ENCODE data around the gene CCM2L. TPM values are rescaled to one million over a fixed set of nuclear protein-coding genes. Genes with fewer than 3 reads are reported as not detected.

The CCM2L gene
- total and polyA plus RNA-seq, 2 of the 8 experiments (the other 6 are each of a cell fraction or from before 2014, with no cell fraction given), result 5.5 to 15.8 TPM

GRCh38 chr20:32050851-32051556 lies 40.8 kb downstream of the CCM2L start (continued):
- TF ChIP-seq RFX5 (IDR thresholded peaks at IDR 0.05; ENCODE audit: borderline replicate concordance, low read depth, low read length), result no peak
- no peak for TF ChIP-seq BCL11A (IDR thresholded peaks at IDR 0.05; ENCODE audit: low read depth in 2 of 2, low read length in 2 of 2)
- no peak for TF ChIP-seq JUND (IDR thresholded peaks at IDR 0.05; ENCODE audit: low read length)
- TF ChIP-seq SIN3A (conservative IDR thresholded peaks at IDR 0.05 in 1 of 2, IDR thresholded peaks at IDR 0.05 in 1 of 2; ENCODE audit: low read depth in 1 of 2, low read length in 2 of 2), result 0 out of 4 replicates have a peak, but pooled peaks of 1 of the 2 experiments have one; percentile 51
- 0 out of 2 replicates have a peak, but pooled peaks have one; percentile 48 for TF ChIP-seq CHD2 (IDR thresholded peaks at IDR 0.05; ENCODE audit: low read length)
- TF ChIP-seq ATF3 (IDR thresholded peaks at IDR 0.05; ENCODE audit: insufficient read depth, low read depth, low read length), result no peak
- TF ChIP-seq SP4 (IDR thresholded peaks at IDR 0.05; ENCODE audit: low read length), result no peak
- TF ChIP-seq PHF8 (conservative IDR thresholded peaks at IDR 0.05; ENCODE audit: low read depth, low read length), result peak; percentile 28; the same call in 1 of the 2 replicates
- 0 out of 2 replicates have a peak, but pooled peaks have one; percentile 33 for TF ChIP-seq GABPA (IDR thresholded peaks at IDR 0.05; ENCODE audit: borderline replicate concordance, insufficient read depth, low read length)
- no peak for TF ChIP-seq NRF1 (IDR thresholded peaks at IDR 0.05; ENCODE audit: low read depth, low read length)
- peak; percentile 25 for TF ChIP-seq ASH2L (IDR thresholded peaks at IDR 0.05; ENCODE audit: low read length)
- no peak for TF ChIP-seq SUZ12 (IDR thresholded peaks at IDR 0.05; ENCODE audit: low read length)
- no peak for TF ChIP-seq TBP (IDR thresholded peaks at IDR 0.05; ENCODE audit: low read depth, low read length)
- TF ChIP-seq RBBP5 (IDR thresholded peaks at IDR 0.05; ENCODE audit: borderline replicate concordance, low read depth, low read length), result no peak; the same call in 1 of the 2 replicates
- TF ChIP-seq RNF2 (IDR thresholded peaks at IDR 0.05; ENCODE audit: borderline replicate concordance, low read depth, low read length, missing control alignments, poor library complexity, severe bottlenecking), result no peak
- TF ChIP-seq EP300 (IDR thresholded peaks at IDR 0.05; ENCODE audit: borderline replicate concordance in 1 of 2, low read depth in 2 of 2, low read length in 2 of 2), result 0 out of 3 replicates have a peak, but pooled peaks of 1 of the 2 experiments have one; percentile 24
